CD14-positive monocyte (primary cell): ENCODE results near the gene SEC61B. TPM values are rescaled to one million over a fixed set of nuclear protein-coding genes. Genes with fewer than 3 reads are reported as not detected.

Experiments
- DNase-seq, 3 donors: peaks; one replicate each; pipeline ENCODE4 v3.0.0-alpha.2; 2011 to 2022
- H2AFZ ChIP-seq: 2 replicates; pipeline ENCODE4 v1.6.0; 2012; ENCODE audit warnings: mild to moderate bottlenecking, low read depth, low read length, inconsistent platforms; ENCODE audit not compliant: insufficient read depth, poor library complexity, severe bottlenecking
- H3K27ac ChIP-seq, 2 donors: 1 replicate in 1 of 2; 2 replicates in 1 of 2; pipeline ENCODE4 v1.5.1; 2012 to 2013; ENCODE audit warnings: low read length in 2 of 2, control low read depth in 1 of 2, inconsistent platforms in 1 of 2, low read depth in 1 of 2, mild to moderate bottlenecking in 1 of 2
- H3K27me3 ChIP-seq, 2 donors: one replicate each; pipeline versions ENCODE4 v1.6.0 to v1.6.1; 2011 to 2013; ENCODE audit warnings: low read length in 2 of 2; ENCODE audit not compliant: control insufficient read depth in 2 of 2, insufficient read depth in 2 of 2
- H3K36me3 ChIP-seq, 2 donors: replicated peaks in 1 of 2; 1 replicate in 1 of 2; 2 replicates in 1 of 2; pipeline versions ENCODE4 v1.5.1 to v1.6.1; 2012 to 2013; ENCODE audit warnings: low read length in 2 of 2, control low read depth in 1 of 2, inconsistent platforms in 1 of 2, mild to moderate bottlenecking in 1 of 2; ENCODE audit not compliant: insufficient read depth in 2 of 2, control insufficient read depth in 1 of 2
- H3K4me1 ChIP-seq, 2 donors: 1 replicate in 1 of 2; 2 replicates in 1 of 2; pipeline versions ENCODE4 v1.5.1 to v1.6.1; 2012 to 2013; ENCODE audit warnings: low read length in 2 of 2, control low read depth in 1 of 2, inconsistent platforms in 1 of 2, mild to moderate bottlenecking in 1 of 2, moderate library complexity in 1 of 2; ENCODE audit not compliant: insufficient read depth in 2 of 2, control insufficient read depth in 1 of 2
- H3K4me2 ChIP-seq: replicated peaks from 2 replicates; pipeline ENCODE3; 2012; ENCODE audit warnings: low read length, moderate library complexity, mild to moderate bottlenecking; ENCODE audit not compliant: poor library complexity, severe bottlenecking; ENCODE audit errors: extremely low read depth
- H3K4me3 ChIP-seq, 3 experiments: fragments of 200-600 bp in 1 of 3; sonication (generic) in 1 of 3; replicated peaks in 1 of 3; 1 replicate in 2 of 3; 2 replicates in 1 of 3; pipeline ENCODE4 v1.5.1; 2011 to 2013; ENCODE audit warnings: low read length in 3 of 3, mild to moderate bottlenecking in 3 of 3, control low read depth in 2 of 3, low read depth in 2 of 3, inconsistent platforms in 1 of 3, moderate library complexity in 1 of 3
- H3K79me2 ChIP-seq: 2 replicates; pipeline ENCODE4 v1.6.0; 2012; ENCODE audit warnings: mild to moderate bottlenecking, control low read depth, inconsistent platforms, low read length, moderate library complexity; ENCODE audit not compliant: insufficient read depth
- H3K9ac ChIP-seq: 2 replicates; pipeline ENCODE4 v1.6.0; 2017; ENCODE audit warnings: low read length, mild to moderate bottlenecking; ENCODE audit not compliant: insufficient read depth, poor library complexity, severe bottlenecking
- H3K9me3 ChIP-seq, 2 donors: replicated peaks in 1 of 2; 1 replicate in 1 of 2; 2 replicates in 1 of 2; pipeline versions ENCODE4 v1.5.1 to v1.6.1; 2012 to 2013; ENCODE audit warnings: low read length in 2 of 2, control low read depth in 1 of 2; ENCODE audit not compliant: control insufficient read depth in 1 of 2, insufficient read depth in 1 of 2
- H4K20me1 ChIP-seq: 2 replicates; pipeline ENCODE4 v1.6.0; 2012; ENCODE audit warnings: mild to moderate bottlenecking, low read length, control low read depth, moderate library complexity; ENCODE audit not compliant: insufficient read depth
- H3K27ac Mint-ChIP-seq, 7 donors: one replicate each; pipeline ENCODE4 v1.8.0; 2020; ENCODE audit warnings: mild to moderate bottlenecking in 7 of 7, mixed read lengths in 7 of 7, moderate library complexity in 6 of 7, inconsistent platforms in 2 of 7
- H3K27me3 Mint-ChIP-seq, 3 donors: one replicate each; pipeline ENCODE4 v1.8.0; 2021 to 2022; ENCODE audit warnings: low read depth in 3 of 3, mild to moderate bottlenecking in 3 of 3, mixed read lengths in 3 of 3, moderate library complexity in 3 of 3, inconsistent platforms in 1 of 3
- H3K36me3 Mint-ChIP-seq, 2 donors: one replicate each; pipeline ENCODE4 v1.8.0; 2020; ENCODE audit warnings: mixed read lengths in 2 of 2, inconsistent platforms in 1 of 2, mild to moderate bottlenecking in 1 of 2
- H3K4me1 Mint-ChIP-seq: one replicate; pipeline ENCODE4 v1.8.0; 2020; ENCODE audit warnings: mild to moderate bottlenecking, mixed read lengths
- H3K4me3 Mint-ChIP-seq, 2 donors: one replicate each; pipeline ENCODE4 v1.8.0; 2020; ENCODE audit warnings: mild to moderate bottlenecking in 2 of 2, mixed read lengths in 2 of 2, moderate library complexity in 1 of 2
- H3K9me3 Mint-ChIP-seq, 7 donors: one replicate each; pipeline ENCODE4 v1.8.0; 2020 to 2022; ENCODE audit warnings: mixed read lengths in 7 of 7, mild to moderate bottlenecking in 6 of 7, moderate library complexity in 6 of 7, inconsistent platforms in 2 of 7
- WGBS: methylation state at CpG from one replicate; pipeline ENCODE4 v1.1.5; 2013; ENCODE audit warnings: missing lambda C conversion rate; ENCODE audit not compliant: insufficient coverage; 5-methylcytosine and 5-hydroxymethylcytosine counted together
- intact Hi-C, 2 donors: fragments of 100-400 bp; cut with micrococcal nuclease; formaldehyde crosslinking; loops; one replicate each; pipeline versions ENCODE4 v1.15.0 to v1.15.1; 2023
- polyA plus RNA-seq, 3 donors: library from polyadenylated mRNA; depleted of rRNA in 1 of 3; unstranded in 2 of 3; stranded (reverse) in 1 of 3; fragments of 300-500 nt in 2 of 3; fragments of >200 nt in 1 of 3; fragmentation: Illumina TruSeq in 2 of 3; gene quantifications; 1 replicate in 2 of 3; 2 replicates in 1 of 3; pipeline ENCODE4 v1.2.3, GENCODE V29; 2012 to 2021
- TF ChIP-seq, protein P1 (sequence below): fragments of 200-600 bp; IDR thresholded peaks from one replicate; pipeline ENCODE4 v1.8.0; 2022; ENCODE audit warnings: antibody characterized with exemption, mild to moderate bottlenecking

The SEC61B gene
- polyA plus RNA-seq, 3 donors = 117 to 443 (median 421) TPM

GRCh38 chr9:99226054-99226453, 4.0 kb downstream of the SEC61B start:
- intact Hi-C loops = loop anchor here in 1 of 2 donors (10.0 kb wide), 1 partner anchor 599 kb away; the partner anchor contains the start of gene NR4A3
- Mint-ChIP-seq H3K4me3 (no peak overlapping the region), H3K27me3 (peaks cover 0 to under 1% (median 0%) of the 10 kb centered on the region in 3 donors), H3K36me3 (peaks cover 62 to 72% of the 10 kb centered on the region in 2 donors), H3K4me1 (peaks cover 24% of the 10 kb centered on the region), H3K27ac (peak overlapping the region in 1 of 7 donors; percentile 12), H3K9me3 (no peaks in the 10 kb centered on the region)
- Histone ChIP-seq H3K79me2 (peaks cover 60% of the 10 kb centered on the region), H3K36me3 (peaks cover 47 to 65% of the 10 kb centered on the region in 2 donors), H3K9me3 (no peaks in the 10 kb centered on the region), H3K4me3 (no peak overlapping the region), H3K27me3 (no peaks in the 10 kb centered on the region), H3K27ac (peak overlapping the region in 1 of 2 donors; percentile 37), H4K20me1 (peaks cover 39% of the 10 kb centered on the region), H3K9ac (no peak overlapping the region), H3K4me1 (peaks cover 12 to 21% of the 10 kb centered on the region in 2 donors), H2AFZ (no peak overlapping the region), H3K4me2 (no peak overlapping the region)
- DNase-seq = no peak
- 77% methylated on average over 3 of the region's 5 CpGs for WGBS
- TF ChIP-seq, protein P1, sequence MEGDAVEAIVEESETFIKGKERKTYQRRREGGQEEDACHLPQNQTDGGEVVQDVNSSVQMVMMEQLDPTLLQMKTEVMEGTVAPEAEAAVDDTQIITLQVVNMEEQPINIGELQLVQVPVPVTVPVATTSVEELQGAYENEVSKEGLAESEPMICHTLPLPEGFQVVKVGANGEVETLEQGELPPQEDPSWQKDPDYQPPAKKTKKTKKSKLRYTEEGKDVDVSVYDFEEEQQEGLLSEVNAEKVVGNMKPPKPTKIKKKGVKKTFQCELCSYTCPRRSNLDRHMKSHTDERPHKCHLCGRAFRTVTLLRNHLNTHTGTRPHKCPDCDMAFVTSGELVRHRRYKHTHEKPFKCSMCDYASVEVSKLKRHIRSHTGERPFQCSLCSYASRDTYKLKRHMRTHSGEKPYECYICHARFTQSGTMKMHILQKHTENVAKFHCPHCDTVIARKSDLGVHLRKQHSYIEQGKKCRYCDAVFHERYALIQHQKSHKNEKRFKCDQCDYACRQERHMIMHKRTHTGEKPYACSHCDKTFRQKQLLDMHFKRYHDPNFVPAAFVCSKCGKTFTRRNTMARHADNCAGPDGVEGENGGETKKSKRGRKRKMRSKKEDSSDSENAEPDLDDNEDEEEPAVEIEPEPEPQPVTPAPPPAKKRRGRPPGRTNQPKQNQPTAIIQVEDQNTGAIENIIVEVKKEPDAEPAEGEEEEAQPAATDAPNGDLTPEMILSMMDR = no peak

DNA sequence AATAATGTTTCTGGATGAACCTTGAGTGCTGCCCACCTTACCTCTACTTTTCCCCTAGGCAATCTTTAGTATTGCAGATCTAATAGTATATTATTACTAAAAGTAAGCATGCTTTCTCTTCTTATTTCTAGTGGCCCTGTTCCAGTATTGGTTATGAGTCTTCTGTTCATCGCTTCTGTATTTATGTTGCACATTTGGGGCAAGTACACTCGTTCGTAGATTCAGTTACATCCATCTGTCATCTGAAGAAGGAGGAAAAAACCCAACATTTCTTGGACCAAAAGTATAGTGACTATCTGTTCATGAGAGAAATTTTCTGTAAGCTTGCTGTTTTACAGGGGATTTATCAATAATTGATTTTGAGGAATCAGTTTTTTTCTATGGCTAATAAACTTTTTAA, 8.1 kb downstream of the SEC61B start:
- H3K27ac Mint-ChIP-seq = no peak overlapping the region
- peaks cover 74 to 80% of the 10 kb centered on the region in 2 donors for H3K36me3 Mint-ChIP-seq
- Histone ChIP-seq H3K4me1 (no peaks in the 10 kb centered on the region), H3K27ac (no peak overlapping the region), H3K4me3 (no peak overlapping the region), H3K27me3 (no peaks in the 10 kb centered on the region), H3K4me2 (no peak overlapping the region), H4K20me1 (peaks cover 31% of the 10 kb centered on the region), H3K9me3 (no peaks in the 10 kb centered on the region), H3K79me2 (peaks cover 25% of the 10 kb centered on the region), H3K9ac (no peak overlapping the region), H2AFZ (no peak overlapping the region), H3K36me3 (peaks cover 62 to 89% of the 10 kb centered on the region in 2 donors)
- DNase-seq = no peak
- no CpG with 5 or more reads among the region's 3 CpGs for WGBS
- TF ChIP-seq, protein P1 = no peak
- intact Hi-C loops = no loop called here
- H3K4me1 Mint-ChIP-seq = no peaks in the 10 kb centered on the region
- no peak overlapping the region for H3K4me3 Mint-ChIP-seq
- H3K27me3 Mint-ChIP-seq = no peaks in the 10 kb centered on the region
- no peaks in the 10 kb centered on the region for H3K9me3 Mint-ChIP-seq
